GM13976 (cell line): ENCODE measurements around the gene DENND5B.

Experiments used
- DNase-seq: peaks from one replicate; pipeline ENCODE4 v3.0.0; 2012; ENCODE audit warnings: low spot score
- in situ Hi-C: fragments of 300-500 bp; cut with MboI; formaldehyde crosslinking; loops from one replicate; pipeline ENCODE4 v1.12.0; 2022; ENCODE audit warnings: low sequenced_read_pairs, mixed read lengths, inconsistent platforms; ENCODE audit not compliant: unreplicated experiment
- TF ChIP-seq, protein P1 (sequence below): IDR thresholded peaks from 2 replicates; pipeline ENCODE4 v1.5.1; 2012; ENCODE audit warnings: borderline replicate concordance, mild to moderate bottlenecking; ENCODE audit not compliant: insufficient read depth; ENCODE audit errors: extremely low read depth, missing control alignments, control extremely low read depth

The DENND5B gene

DNA sequence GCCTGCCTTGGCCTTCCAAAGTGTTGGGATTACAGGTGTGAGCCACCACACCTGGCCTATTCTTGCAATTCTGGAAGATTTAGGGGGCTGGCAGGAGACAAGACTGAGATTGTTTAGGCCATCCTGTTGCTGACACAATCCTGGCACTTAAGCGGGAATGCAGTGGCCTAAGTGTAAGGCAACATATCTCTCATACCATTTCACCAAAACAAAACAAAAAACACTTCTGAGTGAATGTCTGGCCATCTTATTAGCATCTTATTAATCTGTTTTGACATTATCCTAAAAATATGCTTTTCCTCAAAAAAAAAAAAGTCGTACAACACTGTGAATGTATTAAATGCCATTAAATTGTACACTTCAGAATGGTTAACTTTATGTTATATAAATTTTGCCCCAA, 67.6 kb downstream of the DENND5B start:
- no peak for DNase-seq
- in situ Hi-C loops: no loop called here
- TF ChIP-seq, protein P1, sequence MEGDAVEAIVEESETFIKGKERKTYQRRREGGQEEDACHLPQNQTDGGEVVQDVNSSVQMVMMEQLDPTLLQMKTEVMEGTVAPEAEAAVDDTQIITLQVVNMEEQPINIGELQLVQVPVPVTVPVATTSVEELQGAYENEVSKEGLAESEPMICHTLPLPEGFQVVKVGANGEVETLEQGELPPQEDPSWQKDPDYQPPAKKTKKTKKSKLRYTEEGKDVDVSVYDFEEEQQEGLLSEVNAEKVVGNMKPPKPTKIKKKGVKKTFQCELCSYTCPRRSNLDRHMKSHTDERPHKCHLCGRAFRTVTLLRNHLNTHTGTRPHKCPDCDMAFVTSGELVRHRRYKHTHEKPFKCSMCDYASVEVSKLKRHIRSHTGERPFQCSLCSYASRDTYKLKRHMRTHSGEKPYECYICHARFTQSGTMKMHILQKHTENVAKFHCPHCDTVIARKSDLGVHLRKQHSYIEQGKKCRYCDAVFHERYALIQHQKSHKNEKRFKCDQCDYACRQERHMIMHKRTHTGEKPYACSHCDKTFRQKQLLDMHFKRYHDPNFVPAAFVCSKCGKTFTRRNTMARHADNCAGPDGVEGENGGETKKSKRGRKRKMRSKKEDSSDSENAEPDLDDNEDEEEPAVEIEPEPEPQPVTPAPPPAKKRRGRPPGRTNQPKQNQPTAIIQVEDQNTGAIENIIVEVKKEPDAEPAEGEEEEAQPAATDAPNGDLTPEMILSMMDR: no peak

DNA sequence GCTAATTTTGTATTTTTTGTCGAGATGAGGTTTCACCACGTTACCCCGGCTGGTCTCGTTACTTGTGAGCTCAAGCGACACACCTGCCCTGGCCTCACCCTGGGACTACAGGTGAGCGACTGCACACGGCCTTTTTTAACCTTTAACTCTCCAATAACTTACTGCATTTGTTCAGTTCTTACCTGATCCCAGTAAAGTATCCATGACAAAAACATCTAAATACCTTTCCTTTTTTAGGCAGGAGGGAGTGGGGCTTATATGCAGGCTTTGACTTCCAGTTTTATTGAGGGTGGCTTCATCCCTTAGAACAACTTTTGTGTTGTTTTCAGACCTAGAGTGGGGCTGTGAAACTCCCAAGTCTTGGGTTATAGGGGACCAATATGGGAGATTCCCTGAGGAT, 68.3 kb downstream of the DENND5B start:
- TF ChIP-seq, protein P1: no peak
- no peak for DNase-seq
- in situ Hi-C loops: no loop called here

DNA sequence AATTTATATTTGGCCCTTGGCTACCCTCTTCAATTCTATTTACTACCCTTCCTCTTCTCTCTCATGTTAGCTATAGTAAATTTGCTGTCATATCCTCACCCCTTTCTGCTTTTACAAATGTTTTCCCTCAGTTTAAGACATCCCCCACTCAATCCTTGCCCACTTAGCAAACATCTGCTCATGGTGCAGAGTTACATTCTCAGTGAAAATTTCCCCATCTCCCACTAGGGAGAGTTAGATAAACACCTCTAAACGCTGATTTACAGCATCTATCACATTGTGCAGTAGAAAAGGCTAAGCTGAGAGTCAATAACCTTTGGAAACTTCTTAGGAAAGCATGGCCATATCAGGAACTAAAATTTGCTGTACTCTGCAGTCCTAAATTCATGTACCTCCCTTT, 69.0 kb downstream of the DENND5B start:
- no peak for DNase-seq
- in situ Hi-C loops: no loop called here
- TF ChIP-seq, protein P1: no peak

DNA sequence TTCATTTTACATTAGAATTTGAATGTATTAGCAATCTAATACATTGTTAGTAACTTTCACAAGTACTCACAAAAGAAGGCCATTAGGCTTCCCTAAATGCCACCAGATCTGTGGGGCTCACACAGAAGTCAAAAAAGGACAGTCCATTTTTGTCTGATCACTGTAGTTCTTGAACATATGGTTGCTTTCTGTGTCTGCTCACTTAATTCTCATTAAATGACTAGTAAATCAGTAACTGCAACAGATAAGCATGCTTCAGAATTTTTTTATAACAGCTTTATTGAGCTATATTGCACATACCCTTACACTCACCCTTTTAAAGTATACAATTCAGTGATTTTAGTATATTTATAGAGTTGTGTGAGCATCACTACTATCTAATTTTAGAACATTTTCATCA, 71.4 kb downstream of the DENND5B start:
- TF ChIP-seq, protein P1: no peak
- in situ Hi-C loops: no loop called here
- DNase-seq: no peak

DNA sequence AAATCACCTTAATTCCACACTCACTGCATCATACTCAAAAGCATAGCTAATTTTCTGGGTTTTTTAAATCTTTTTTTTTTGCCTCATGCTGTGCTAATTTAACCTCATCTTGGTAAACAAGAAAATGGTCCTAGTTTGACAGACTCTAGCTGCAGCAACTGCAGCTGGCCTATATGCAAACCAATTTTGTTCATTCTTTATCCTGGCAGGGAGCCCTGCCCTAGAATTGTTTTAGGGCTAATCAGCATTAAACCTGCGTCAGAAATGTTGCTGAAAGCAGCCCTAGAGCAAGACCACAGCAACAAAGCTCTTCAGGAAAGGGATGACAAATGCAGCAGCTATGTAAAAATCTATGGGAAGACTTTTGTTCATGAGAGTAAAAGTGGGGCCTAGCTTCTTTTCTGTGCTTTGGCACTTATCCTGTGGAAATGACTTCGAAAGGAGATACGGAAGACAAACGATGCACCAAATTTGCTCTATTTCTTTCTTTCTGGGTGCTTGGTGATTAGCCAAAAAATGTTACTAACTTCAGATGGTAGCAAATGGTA, 72.2 kb downstream of the DENND5B start:
- TF ChIP-seq, protein P1: no peak
- in situ Hi-C loops: no loop called here
- no peak for DNase-seq

DNA sequence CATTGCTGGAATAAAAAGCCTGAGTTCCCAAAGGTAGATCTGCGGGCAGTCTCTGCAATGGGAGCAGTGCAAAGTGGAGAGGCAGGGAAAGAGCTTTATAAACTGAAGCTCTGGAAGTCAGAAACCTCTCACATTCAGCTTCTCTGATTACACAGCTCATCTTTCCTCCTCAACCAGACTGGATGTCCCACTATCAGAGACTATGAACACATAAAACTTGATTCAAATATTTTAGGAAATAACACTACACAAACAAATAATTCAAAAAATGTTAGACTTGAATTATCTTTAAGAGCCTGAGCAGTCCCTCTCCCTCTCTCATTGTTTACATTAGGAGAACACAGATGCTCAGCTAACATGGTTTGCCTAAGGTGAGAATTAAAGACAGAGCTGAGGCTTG, 72.9 kb downstream of the DENND5B start:
- DNase-seq: no peak
- in situ Hi-C loops: no loop called here

More for the DNA sequence above, 72.9 kb downstream of the DENND5B start:
- TF ChIP-seq, protein P1: no peak
